HepG2 (cell line): Measurements from ENCODE around the gene NFATC3. TPM values are rescaled to one million over a fixed set of nuclear protein-coding genes. Genes with fewer than 3 reads are reported as not detected.
A peak's percentile ranks its signal among the peaks of the same experiment; 100 is the strongest.

Source experiments
- ATM ChIP-seq: fragments of 450-650 bp; IDR thresholded peaks from 2 replicates; pipeline ENCODE4 v1.7.1; 2017; ENCODE audit warnings: mild to moderate bottlenecking, borderline replicate concordance
- KMT2A ChIP-seq: sonication (generic); formaldehyde crosslinking; IDR thresholded peaks from 2 replicates; pipeline ENCODE4 v1.4.0; 2020; ENCODE audit warnings: missing genetic modification reagents
- NFKB2 ChIP-seq: sonication (generic); formaldehyde crosslinking; IDR thresholded peaks from 2 replicates; pipeline ENCODE4 v1.4.0; 2020; ENCODE audit warnings: missing genetic modification reagents, borderline replicate concordance
- NR2C2 ChIP-seq: sonication (generic); formaldehyde crosslinking; IDR thresholded peaks from 2 replicates; pipeline ENCODE4 v1.4.0; 2020; ENCODE audit warnings: missing genetic modification reagents, mild to moderate bottlenecking, moderate library complexity, borderline replicate concordance
- RARA ChIP-seq: IDR thresholded peaks from 2 replicates; pipeline ENCODE4 v1.6.1; 2016; ENCODE audit warnings: missing genetic modification reagents, missing compliant biosample characterization
- SAP130 ChIP-seq: IDR thresholded peaks from 2 replicates; pipeline ENCODE4 v1.6.1; 2016; ENCODE audit warnings: low read depth
- XRCC5 ChIP-seq: fragments of 200-400 bp; formaldehyde crosslinking; optimal IDR thresholded peaks from 2 replicates; pipeline ENCODE3; 2017; ENCODE audit warnings: mild to moderate bottlenecking, low read length
- ZFYVE20 ChIP-seq: sonication (generic); formaldehyde crosslinking; IDR thresholded peaks from 2 replicates; pipeline ENCODE4 v1.8.0; 2023; ENCODE audit warnings: low read depth, mild to moderate bottlenecking, moderate library complexity, missing genetic modification reagents, borderline replicate concordance
- ZNF33A ChIP-seq: sonication (generic); formaldehyde crosslinking; IDR thresholded peaks from 2 replicates; pipeline ENCODE4 v1.5.1; 2020; ENCODE audit warnings: missing genetic modification reagents, mild to moderate bottlenecking, moderate library complexity, borderline replicate concordance
- ZNF562 ChIP-seq: sonication (generic); formaldehyde crosslinking; IDR thresholded peaks from 2 replicates; pipeline ENCODE4 v1.8.0; 2022; ENCODE audit warnings: missing genetic modification reagents, borderline replicate concordance
- ZNF567 ChIP-seq: sonication (generic); formaldehyde crosslinking; IDR thresholded peaks from 2 replicates; pipeline ENCODE4 v1.8.1; 2023; ENCODE audit warnings: mild to moderate bottlenecking, missing genetic modification reagents, borderline replicate concordance
- polyA plus RNA-seq, 8 experiments: library from polyadenylated mRNA; depleted of rRNA in 3 of 8; stranded (reverse) in 7 of 8; unstranded in 1 of 8; fragments of >200 nt; fragmentation: Illumina TruSeq in 4 of 8; extraction: Trizol in 4 of 8; gene quantifications; 2 replicates each; pipeline versions ENCODE4 v1.2.1 to v1.2.3, GENCODE V29; 2011 to 2016; ENCODE audit warnings: low read depth in 4 of 8, missing spikeins in 1 of 8, mixed read lengths in 1 of 8; ENCODE audit not compliant: insufficient read depth in 1 of 8
- total RNA-seq, 5 experiments: library from RNA; depleted of rRNA; stranded (reverse); fragments of >200 nt; fragmentation: Illumina TruSeq; extraction: Trizol; gene quantifications; 2 replicates each; pipeline ENCODE4 v1.2.3, GENCODE V29; 2016; ENCODE audit warnings: low read depth in 1 of 5
- TF ChIP-seq, protein P1 (sequence below): sonication (generic); formaldehyde crosslinking; IDR thresholded peaks from 2 replicates; pipeline ENCODE4 v1.5.1; 2020; ENCODE audit warnings: missing genetic modification reagents, mild to moderate bottlenecking, borderline replicate concordance
- TF ChIP-seq, protein P2 (sequence below): sonication (generic); formaldehyde crosslinking; IDR thresholded peaks from 2 replicates; pipeline ENCODE4 v1.4.0; 2020; ENCODE audit warnings: mild to moderate bottlenecking, low read depth, missing genetic modification reagents
- TF ChIP-seq, protein P3 (sequence below): IDR thresholded peaks from 2 replicates; pipeline ENCODE4 v1.6.1; 2016
- TF ChIP-seq, protein P4 (sequence below): sonication (generic); formaldehyde crosslinking; IDR thresholded peaks from 2 replicates; pipeline ENCODE4 v1.8.0; 2022; ENCODE audit warnings: low read depth, missing genetic modification reagents
- TF ChIP-seq, protein P5 (sequence below): sonication (generic); formaldehyde crosslinking; IDR thresholded peaks from 2 replicates; pipeline ENCODE4 v1.8.0; 2023; ENCODE audit warnings: mild to moderate bottlenecking, missing genetic modification reagents
- TF ChIP-seq, protein P6 (sequence below): sonication (generic); formaldehyde crosslinking; IDR thresholded peaks from 2 replicates; pipeline ENCODE4 v1.8.1; 2023; ENCODE audit warnings: missing genetic modification reagents, mild to moderate bottlenecking, borderline replicate concordance
- TF ChIP-seq, protein P7 (sequence below): sonication (generic); formaldehyde crosslinking; IDR thresholded peaks from 2 replicates; pipeline ENCODE4 v1.5.1; 2020; ENCODE audit warnings: missing genetic modification reagents, mild to moderate bottlenecking, borderline replicate concordance
- TF ChIP-seq, protein P8 (sequence below): sonication (generic); formaldehyde crosslinking; IDR thresholded peaks from 2 replicates; pipeline ENCODE4 v1.4.0; 2020; ENCODE audit warnings: mild to moderate bottlenecking, missing genetic modification reagents

NFATC3 gene
- total and polyA plus RNA-seq, 2 of the 13 experiments (the other 11 are each of a cell fraction or from before 2014, with no cell fraction given): 52.6 to 62.7 TPM

DNA sequence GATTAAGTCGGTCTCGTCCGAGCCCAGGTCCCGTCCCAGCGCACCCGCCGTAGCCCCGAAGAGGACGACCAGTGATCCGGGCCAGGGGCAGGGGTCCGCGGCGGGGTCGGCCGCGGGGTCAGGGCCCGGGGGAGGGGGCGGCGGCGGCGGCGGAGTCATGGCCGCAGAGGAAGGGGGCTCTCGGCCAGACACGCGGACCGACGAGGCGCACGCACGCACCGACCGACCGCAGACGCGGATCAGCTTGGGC lies 150.6 kb downstream of the NFATC3 start, which contains the start of gene ESRP2 (continued):
- TF ChIP-seq NR2C2 (CRISPR knock-in tag) (peak; percentile 36; the same call in 1 of the 2 replicates), XRCC5 (no peak), ZNF562 (CRISPR knock-in tag) (no peak), SAP130 (CRISPR knock-in tag) (no peak), NFKB2 (CRISPR knock-in tag) (no peak), RARA (CRISPR knock-in tag) (no peak), ZFYVE20 (CRISPR knock-in tag) (no peak), ATM (no peak), KMT2A (CRISPR knock-in tag) (peak; percentile 7; the same call in 1 of the 2 replicates), ZNF33A (CRISPR knock-in tag) (no peak), ZNF567 (CRISPR knock-in tag) (no peak)
- TF ChIP-seq, protein P1, sequence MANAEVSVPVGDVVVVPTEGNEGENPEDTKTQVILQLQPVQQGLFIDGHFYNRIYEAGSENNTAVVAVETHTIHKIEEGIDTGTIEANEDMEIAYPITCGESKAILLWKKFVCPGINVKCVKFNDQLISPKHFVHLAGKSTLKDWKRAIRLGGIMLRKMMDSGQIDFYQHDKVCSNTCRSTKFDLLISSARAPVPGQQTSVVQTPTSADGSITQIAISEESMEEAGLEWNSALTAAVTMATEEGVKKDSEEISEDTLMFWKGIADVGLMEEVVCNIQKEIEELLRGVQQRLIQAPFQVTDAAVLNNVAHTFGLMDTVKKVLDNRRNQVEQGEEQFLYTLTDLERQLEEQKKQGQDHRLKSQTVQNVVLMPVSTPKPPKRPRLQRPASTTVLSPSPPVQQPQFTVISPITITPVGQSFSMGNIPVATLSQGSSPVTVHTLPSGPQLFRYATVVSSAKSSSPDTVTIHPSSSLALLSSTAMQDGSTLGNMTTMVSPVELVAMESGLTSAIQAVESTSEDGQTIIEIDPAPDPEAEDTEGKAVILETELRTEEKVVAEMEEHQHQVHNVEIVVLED (CRISPR knock-in tag): no peak
- TF ChIP-seq, protein P2, sequence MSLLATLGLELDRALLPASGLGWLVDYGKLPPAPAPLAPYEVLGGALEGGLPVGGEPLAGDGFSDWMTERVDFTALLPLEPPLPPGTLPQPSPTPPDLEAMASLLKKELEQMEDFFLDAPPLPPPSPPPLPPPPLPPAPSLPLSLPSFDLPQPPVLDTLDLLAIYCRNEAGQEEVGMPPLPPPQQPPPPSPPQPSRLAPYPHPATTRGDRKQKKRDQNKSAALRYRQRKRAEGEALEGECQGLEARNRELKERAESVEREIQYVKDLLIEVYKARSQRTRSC (CRISPR knock-in tag): 0 out of 2 replicates have a peak, but pooled peaks have one; percentile 13
- TF ChIP-seq, protein P3, sequence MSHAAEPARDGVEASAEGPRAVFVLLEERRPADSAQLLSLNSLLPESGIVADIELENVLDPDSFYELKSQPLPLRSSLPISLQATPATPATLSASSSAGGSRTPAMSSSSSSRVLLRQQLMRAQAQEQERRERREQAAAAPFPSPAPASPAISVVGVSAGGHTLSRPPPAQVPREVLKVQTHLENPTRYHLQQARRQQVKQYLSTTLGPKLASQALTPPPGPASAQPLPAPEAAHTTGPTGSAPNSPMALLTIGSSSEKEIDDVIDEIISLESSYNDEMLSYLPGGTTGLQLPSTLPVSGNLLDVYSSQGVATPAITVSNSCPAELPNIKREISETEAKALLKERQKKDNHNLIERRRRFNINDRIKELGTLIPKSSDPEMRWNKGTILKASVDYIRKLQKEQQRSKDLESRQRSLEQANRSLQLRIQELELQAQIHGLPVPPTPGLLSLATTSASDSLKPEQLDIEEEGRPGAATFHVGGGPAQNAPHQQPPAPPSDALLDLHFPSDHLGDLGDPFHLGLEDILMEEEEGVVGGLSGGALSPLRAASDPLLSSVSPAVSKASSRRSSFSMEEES: no peak
- TF ChIP-seq, protein P4, sequence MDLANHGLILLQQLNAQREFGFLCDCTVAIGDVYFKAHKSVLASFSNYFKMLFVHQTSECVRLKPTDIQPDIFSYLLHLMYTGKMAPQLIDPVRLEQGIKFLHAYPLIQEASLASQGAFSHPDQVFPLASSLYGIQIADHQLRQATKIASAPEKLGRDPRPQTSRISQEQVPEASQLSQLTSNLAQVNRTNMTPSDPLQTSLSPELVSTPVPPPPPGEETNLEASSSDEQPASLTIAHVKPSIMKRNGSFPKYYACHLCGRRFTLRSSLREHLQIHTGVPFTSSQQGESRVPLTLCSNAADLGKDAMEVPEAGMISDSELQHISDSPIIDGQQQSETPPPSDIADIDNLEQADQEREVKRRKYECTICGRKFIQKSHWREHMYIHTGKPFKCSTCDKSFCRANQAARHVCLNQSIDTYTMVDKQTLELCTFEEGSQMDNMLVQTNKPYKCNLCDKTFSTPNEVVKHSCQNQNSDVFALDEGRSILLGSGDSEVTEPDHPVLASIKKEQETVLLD: no peak; the same call in 1 of the 2 replicates
- TF ChIP-seq, protein P5, sequence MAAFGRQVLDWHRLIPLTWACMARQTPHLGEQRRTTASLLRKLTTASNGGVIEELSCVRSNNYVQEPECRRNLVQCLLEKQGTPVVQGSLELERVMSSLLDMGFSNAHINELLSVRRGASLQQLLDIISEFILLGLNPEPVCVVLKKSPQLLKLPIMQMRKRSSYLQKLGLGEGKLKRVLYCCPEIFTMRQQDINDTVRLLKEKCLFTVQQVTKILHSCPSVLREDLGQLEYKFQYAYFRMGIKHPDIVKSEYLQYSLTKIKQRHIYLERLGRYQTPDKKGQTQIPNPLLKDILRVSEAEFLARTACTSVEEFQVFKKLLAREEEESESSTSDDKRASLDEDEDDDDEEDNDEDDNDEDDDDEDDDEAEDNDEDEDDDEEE: no peak
- TF ChIP-seq, protein P6, sequence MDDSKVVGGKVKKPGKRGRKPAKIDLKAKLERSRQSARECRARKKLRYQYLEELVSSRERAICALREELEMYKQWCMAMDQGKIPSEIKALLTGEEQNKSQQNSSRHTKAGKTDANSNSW (CRISPR knock-in tag): no peak
- TF ChIP-seq, protein P7, sequence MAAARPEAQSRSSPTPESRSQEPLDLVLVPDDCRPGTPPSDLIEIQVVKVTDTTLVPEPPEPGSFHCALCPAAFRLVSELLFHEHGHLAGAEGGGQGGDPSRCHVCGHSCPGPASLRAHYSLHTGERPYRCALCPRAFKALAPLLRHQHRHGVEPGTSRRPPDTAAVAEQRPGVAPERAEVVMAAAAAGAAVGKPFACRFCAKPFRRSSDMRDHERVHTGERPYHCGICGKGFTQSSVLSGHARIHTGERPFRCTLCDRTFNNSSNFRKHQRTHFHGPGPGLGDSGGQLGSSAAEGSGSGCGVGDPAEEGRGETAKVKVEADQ (CRISPR knock-in tag): no peak
- TF ChIP-seq, protein P8, sequence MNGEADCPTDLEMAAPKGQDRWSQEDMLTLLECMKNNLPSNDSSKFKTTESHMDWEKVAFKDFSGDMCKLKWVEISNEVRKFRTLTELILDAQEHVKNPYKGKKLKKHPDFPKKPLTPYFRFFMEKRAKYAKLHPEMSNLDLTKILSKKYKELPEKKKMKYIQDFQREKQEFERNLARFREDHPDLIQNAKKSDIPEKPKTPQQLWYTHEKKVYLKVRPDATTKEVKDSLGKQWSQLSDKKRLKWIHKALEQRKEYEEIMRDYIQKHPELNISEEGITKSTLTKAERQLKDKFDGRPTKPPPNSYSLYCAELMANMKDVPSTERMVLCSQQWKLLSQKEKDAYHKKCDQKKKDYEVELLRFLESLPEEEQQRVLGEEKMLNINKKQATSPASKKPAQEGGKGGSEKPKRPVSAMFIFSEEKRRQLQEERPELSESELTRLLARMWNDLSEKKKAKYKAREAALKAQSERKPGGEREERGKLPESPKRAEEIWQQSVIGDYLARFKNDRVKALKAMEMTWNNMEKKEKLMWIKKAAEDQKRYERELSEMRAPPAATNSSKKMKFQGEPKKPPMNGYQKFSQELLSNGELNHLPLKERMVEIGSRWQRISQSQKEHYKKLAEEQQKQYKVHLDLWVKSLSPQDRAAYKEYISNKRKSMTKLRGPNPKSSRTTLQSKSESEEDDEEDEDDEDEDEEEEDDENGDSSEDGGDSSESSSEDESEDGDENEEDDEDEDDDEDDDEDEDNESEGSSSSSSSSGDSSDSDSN: no peak
